ENCODE results near the gene TTC38. TPM values are rescaled to one million over a fixed set of nuclear protein-coding genes. Genes with fewer than 3 reads are reported as not detected.
A peak's percentile ranks its signal among the peaks of the same experiment; 100 is the strongest.

Gene TTC38
- total RNA-seq, 2 donors from 2014 or later = 10.1 to 16.5 TPM

GRCh38 chr22:46273432-46274148 is 5.8 kb downstream of the TTC38 start:
- Mint-ChIP-seq H3K4me3 (no peak overlapping the region), H3K27me3 (ENCODE audit: low read depth) (no peaks in the 10 kb centered on the region), H3K4me1 (ENCODE audit: low read depth) (no peaks in the 10 kb centered on the region), H3K9me3 (no peaks in the 10 kb centered on the region), H3K36me3 (ENCODE audit: insufficient read depth in 2 of 2) (peaks cover 3% of the 10 kb centered on the region in 2 donors), H3K27ac (no peak overlapping the region)
- no peak for ATAC-seq (replicated peaks in 1 of 2)
- DNase-seq = no peak

- DNase-seq (no peak), ATAC-seq (replicated peaks in 1 of 2) (no peak)
- peaks cover 3% of the 10 kb centered on the region in 2 donors for H3K36me3 Mint-ChIP-seq (ENCODE audit: insufficient read depth in 2 of 2)
- H3K27ac Mint-ChIP-seq = no peak overlapping the region
- no peaks in the 10 kb centered on the region for H3K27me3 Mint-ChIP-seq (ENCODE audit: low read depth)
- no peaks in the 10 kb centered on the region for H3K9me3 Mint-ChIP-seq
- H3K4me3 Mint-ChIP-seq = no peak overlapping the region
- no peaks in the 10 kb centered on the region for H3K4me1 Mint-ChIP-seq (ENCODE audit: low read depth)
Measured at GRCh38 chr22:46274381-46274780, 6.6 kb downstream of the TTC38 start.

DNA sequence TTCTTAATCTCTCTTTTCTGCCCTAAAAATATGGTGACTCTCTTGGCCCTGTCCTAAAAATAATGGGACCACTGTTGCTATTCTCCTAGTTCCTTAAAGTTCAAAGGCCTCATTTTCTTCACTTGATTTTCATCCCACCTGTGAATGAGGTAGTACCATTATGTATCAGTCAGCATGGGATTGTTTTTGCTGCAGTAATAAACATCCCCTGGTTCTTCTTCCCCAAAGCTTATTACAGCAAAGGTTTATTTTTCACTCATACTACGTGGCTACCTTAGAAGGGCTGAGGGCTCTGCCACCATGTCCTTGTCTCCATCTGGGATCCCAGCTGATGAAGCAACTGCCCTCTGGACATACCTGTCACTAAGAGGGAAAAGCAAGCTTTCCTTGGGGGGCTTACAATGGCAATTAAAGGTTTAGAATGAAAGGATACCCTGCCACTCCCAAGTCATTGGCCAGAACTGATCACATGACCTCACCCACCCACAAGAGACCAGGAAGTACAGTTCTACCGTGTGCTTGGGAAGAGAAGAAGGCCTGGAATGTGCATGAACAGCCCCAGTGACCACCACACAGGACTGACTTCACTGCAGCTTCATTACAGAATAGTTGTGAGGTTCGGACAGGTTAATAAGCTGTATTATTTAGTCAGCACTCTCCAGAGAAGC is 7.8 kb downstream of the TTC38 start:
- H3K27me3 Mint-ChIP-seq (ENCODE audit: low read depth) = no peaks in the 10 kb centered on the region

GRCh38 chr22:46276563-46276962 is 8.8 kb downstream of the TTC38 start:
- H3K36me3 Mint-ChIP-seq (ENCODE audit: insufficient read depth in 2 of 2) = peaks cover 3% of the 10 kb centered on the region in 2 donors
- no peaks in the 10 kb centered on the region for H3K4me1 Mint-ChIP-seq (ENCODE audit: low read depth)
- H3K27ac Mint-ChIP-seq = no peak overlapping the region
- no peaks in the 10 kb centered on the region for H3K27me3 Mint-ChIP-seq (ENCODE audit: low read depth)
- no peaks in the 10 kb centered on the region for H3K9me3 Mint-ChIP-seq
- DNase-seq (no peak), ATAC-seq (replicated peaks in 1 of 2) (no peak)
- no peak overlapping the region for H3K4me3 Mint-ChIP-seq

More for the DNA sequence above, 7.8 kb downstream of the TTC38 start:
- DNase-seq (no peak), ATAC-seq (replicated peaks in 1 of 2) (no peak)
- Mint-ChIP-seq H3K9me3 (no peaks in the 10 kb centered on the region), H3K4me3 (no peak overlapping the region), H3K4me1 (ENCODE audit: low read depth) (no peaks in the 10 kb centered on the region), H3K36me3 (ENCODE audit: insufficient read depth in 2 of 2) (peaks cover 3% of the 10 kb centered on the region in 2 donors), H3K27ac (no peak overlapping the region)

DNA sequence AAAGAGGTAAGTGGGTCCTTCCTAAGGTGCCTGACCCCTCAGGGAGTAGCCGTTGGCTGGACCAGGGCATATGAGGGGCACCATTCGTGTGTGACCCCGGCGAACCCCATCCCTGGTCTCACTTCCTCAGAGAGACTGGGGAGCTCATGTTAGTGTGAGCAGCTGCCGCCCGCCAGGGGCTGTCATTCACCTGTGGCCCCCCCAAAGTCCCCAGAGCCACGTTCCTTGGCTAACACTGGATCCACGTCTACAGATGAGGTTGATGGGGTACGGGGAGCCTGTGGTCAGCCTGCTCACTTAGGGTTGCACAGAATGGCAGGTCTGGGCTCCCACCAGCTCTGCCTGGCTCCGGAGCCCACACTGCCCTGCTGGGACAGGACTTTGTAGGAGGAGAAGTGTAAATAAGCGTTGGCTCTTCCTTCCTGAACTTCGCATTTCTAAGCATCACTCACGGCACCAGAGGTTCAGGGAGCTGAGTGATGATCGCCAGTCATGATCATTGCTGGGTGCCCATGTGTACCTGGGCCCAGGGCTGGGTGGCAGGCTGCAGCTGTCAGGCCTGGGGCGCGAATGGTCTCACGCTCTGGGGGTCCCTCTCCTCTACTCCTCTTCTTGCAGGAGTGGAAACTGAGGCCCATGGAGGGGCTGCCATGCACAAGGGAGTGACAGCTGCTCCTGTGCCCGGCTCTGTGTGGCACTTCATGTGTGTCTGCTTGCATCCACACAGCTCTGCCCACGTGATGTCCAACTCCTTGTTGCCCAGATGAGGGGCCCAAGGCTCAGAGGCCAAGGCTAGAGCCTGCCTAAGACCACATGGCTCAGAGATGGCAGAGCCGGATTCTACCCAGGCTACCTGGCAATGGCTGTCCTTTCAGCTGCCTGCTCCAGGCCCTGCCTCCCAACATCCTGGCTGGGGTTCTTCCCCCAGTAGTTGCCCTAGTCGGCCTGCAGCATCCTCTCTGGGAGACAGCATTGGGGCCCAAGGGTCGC is 11.1 kb downstream of the TTC38 start:
- Mint-ChIP-seq H3K9me3 (no peaks in the 10 kb centered on the region), H3K27ac (no peak overlapping the region), H3K36me3 (ENCODE audit: insufficient read depth in 2 of 2) (peaks cover 3 to 4% of the 10 kb centered on the region in 2 donors), H3K4me3 (no peak overlapping the region), H3K27me3 (ENCODE audit: low read depth) (no peaks in the 10 kb centered on the region), H3K4me1 (ENCODE audit: low read depth) (no peaks in the 10 kb centered on the region)
- DNase-seq (no peak), ATAC-seq (replicated peaks in 1 of 2) (no peak)

- Mint-ChIP-seq H3K27me3 (ENCODE audit: low read depth) (no peaks in the 10 kb centered on the region), H3K27ac (no peak overlapping the region), H3K36me3 (ENCODE audit: insufficient read depth in 2 of 2) (peaks cover 3 to 5% of the 10 kb centered on the region in 2 donors), H3K4me1 (ENCODE audit: low read depth) (no peaks in the 10 kb centered on the region), H3K4me3 (no peak overlapping the region), H3K9me3 (no peaks in the 10 kb centered on the region)
- DNase-seq (no peak), ATAC-seq (replicated peaks in 1 of 2) (no peak)
Measured at GRCh38 chr22:46280063-46280817, 12.4 kb downstream of the TTC38 start.

GRCh38 chr22:46280999-46281623 is 13.3 kb downstream of the TTC38 start:
- peaks cover 0 to 2% of the 10 kb centered on the region in 2 donors for H3K36me3 Mint-ChIP-seq (ENCODE audit: insufficient read depth in 2 of 2)
- no peak for DNase-seq
- H3K9me3 Mint-ChIP-seq = no peaks in the 10 kb centered on the region
- no peak overlapping the region for H3K27ac Mint-ChIP-seq
- no peaks in the 10 kb centered on the region for H3K27me3 Mint-ChIP-seq (ENCODE audit: low read depth)
- peak in 1 of 2 donors; percentile 54 for ATAC-seq (replicated peaks in 1 of 2)
- no peaks in the 10 kb centered on the region for H3K4me1 Mint-ChIP-seq (ENCODE audit: low read depth)
- no peak overlapping the region for H3K4me3 Mint-ChIP-seq

DNA sequence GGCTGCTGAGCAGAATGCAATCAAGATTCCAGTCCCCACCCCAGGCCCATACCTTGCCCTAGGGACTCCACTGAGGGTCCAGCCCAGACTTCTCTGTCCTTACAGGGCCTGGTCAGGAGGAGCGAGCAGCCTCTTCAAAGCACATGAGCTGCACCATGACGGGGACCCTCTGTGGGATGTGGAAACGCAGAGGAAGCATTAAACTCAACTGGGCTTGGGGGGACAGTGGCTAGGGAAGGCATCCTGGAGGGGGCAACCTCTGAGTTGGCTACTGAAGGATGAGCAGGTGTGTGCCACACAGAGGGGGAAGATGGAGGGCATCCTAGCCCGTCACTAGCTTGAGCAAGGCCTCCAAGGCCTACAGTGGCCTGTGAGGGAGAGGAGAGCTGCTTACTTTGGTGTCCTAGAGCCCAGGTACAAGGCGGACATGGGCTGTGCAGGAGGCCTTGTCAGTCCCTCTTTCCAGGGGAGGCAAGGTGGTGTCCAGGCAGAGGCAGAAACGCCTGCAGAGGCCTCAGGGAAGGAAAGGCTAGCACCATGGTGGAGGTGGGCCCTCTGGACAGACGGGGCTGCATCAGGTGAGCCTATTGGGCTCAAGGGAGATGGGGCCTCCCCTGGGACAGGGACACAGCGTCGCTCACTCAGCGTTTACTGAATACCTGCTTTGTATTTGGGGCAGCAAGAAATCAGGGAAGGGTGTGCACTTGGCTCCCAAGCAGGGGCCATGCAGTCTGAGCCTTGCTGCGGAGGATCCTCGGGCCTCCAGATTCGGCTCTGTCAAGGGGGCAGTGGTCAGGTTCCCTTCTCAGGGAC is 14.3 kb downstream of the TTC38 start:
- no peak for DNase-seq
- H3K9me3 Mint-ChIP-seq = no peaks in the 10 kb centered on the region
- peaks cover 0 to 2% of the 10 kb centered on the region in 2 donors for H3K36me3 Mint-ChIP-seq (ENCODE audit: insufficient read depth in 2 of 2)
- ATAC-seq (replicated peaks in 1 of 2) = no peak
- no peaks in the 10 kb centered on the region for H3K27me3 Mint-ChIP-seq (ENCODE audit: low read depth)
- peak overlapping the region; percentile 55 for H3K27ac Mint-ChIP-seq
- H3K4me3 Mint-ChIP-seq = no peak overlapping the region
- no peaks in the 10 kb centered on the region for H3K4me1 Mint-ChIP-seq (ENCODE audit: low read depth)

- DNase-seq = no peak
- Mint-ChIP-seq H3K4me1 (ENCODE audit: low read depth) (peaks cover 7% of the 10 kb centered on the region), H3K9me3 (no peaks in the 10 kb centered on the region), H3K27ac (peak overlapping the region; percentile 28), H3K27me3 (ENCODE audit: low read depth) (no peaks in the 10 kb centered on the region), H3K4me3 (no peak overlapping the region), H3K36me3 (ENCODE audit: insufficient read depth in 2 of 2) (peaks cover 0 to 2% of the 10 kb centered on the region in 2 donors)
- ATAC-seq (replicated peaks in 1 of 2) = no peak
Measured at GRCh38 chr22:46286006-46286405, 18.2 kb downstream of the TTC38 start.

DNA sequence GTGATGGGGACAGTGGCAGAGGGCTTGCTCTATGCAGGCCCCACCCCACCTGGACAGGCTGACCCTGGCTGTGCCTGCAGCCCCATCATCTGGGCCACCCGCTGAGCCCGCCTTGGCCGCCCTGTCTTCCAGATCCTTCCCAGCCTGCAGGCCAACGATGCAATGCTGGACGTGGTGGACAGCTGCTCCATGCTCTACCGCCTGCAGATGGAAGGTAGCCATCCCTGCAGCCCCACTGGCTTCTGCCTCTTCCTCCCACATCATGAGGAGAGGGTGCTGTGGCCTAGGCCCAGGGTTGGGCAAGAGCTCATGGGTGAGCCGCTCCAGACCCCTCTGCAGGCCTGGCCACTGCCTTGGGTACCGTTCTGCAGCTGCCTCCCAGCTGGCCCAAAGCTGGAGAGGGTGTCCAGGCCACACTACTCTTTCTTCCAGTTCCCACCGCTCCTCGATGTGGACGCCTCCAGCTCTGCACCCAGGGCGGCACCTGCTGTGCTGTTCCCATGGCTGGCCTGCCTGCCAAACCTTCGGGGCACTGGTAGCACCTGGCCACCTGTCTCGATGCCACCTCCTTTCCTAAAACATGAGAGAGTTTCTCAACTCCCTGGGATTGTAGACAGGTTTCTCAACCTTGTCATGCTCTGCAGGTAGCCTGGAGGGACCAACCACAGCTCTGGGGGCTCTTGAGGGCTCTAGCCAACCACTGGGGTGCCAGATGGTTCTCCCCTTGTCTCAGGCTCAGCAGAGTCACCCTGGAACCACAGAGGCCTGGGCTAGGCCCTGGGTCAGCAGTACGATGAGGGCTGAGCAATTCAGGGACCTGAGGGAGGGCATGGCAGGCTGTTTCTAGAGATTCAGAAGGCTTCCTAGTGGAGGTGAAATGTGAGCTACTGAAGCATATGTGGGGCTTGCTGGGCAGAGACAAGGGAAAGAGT is 19.4 kb downstream of the TTC38 start:
- Mint-ChIP-seq H3K9me3 (no peaks in the 10 kb centered on the region), H3K4me3 (peak overlapping the region; percentile 70 to 76), H3K27ac (peak overlapping the region; percentile 81), H3K4me1 (ENCODE audit: low read depth) (peaks cover 7% of the 10 kb centered on the region), H3K27me3 (ENCODE audit: low read depth) (no peaks in the 10 kb centered on the region), H3K36me3 (ENCODE audit: insufficient read depth in 2 of 2) (peaks cover 1 to 3% of the 10 kb centered on the region in 2 donors)
- DNase-seq = no peak
- no peak for ATAC-seq (replicated peaks in 1 of 2)
